OCI-LY3 (cell line): Measurements from ENCODE around the gene ABCG1.
"Not testable (repeated sequence)": the region's sequence is repeated elsewhere in the genome, so short reads cannot be mapped to it uniquely, and the experiment has no call there.

Source experiments
- H2AFZ ChIP-seq: fragments of 200-600, 300-600 bp; shearing (Covaris generic); 2 replicates; pipeline ENCODE4 v1.6.0; 2014; ENCODE audit warnings: antibody characterized with exemption, low read depth, low read length
- H3K27ac ChIP-seq: fragments of 200-600, 300-600 bp; sonication (generic); 2 replicates; pipeline ENCODE4 v1.5.1; 2014; ENCODE audit warnings: mild to moderate bottlenecking, low read length, moderate library complexity, mixed read lengths
- H3K27me3 ChIP-seq: fragments of 200-600, 300-600 bp; sonication (generic); 2 replicates; pipeline ENCODE4 v1.6.1; 2014; ENCODE audit warnings: low read depth, low read length, mixed read lengths
- H3K36me3 ChIP-seq: fragments of 200-600, 300-600 bp; sonication (generic); replicated peaks from 2 replicates; pipeline ENCODE3; 2014; ENCODE audit warnings: low read depth, low read length, mixed read lengths
- H3K4me1 ChIP-seq: fragments of 300-600, 200-600 bp; sonication (generic); 2 replicates; pipeline ENCODE4 v1.6.1; 2014; ENCODE audit warnings: low read length, mixed read lengths
- H3K4me2 ChIP-seq: fragments of 200-600, 300-600 bp; sonication (generic); 2 replicates; pipeline ENCODE4 v1.6.1; 2014; ENCODE audit warnings: low read length, mixed read lengths
- H3K4me3 ChIP-seq: fragments of 300-600, 200-600 bp; sonication (generic); 2 replicates; pipeline ENCODE4 v1.5.1; 2014; ENCODE audit warnings: antibody characterized with exemption, mild to moderate bottlenecking, low read length, moderate library complexity
- H3K79me2 ChIP-seq: fragments of 300-600, 200-600 bp; shearing (Covaris generic); 2 replicates; pipeline ENCODE4 v1.6.1; 2014; ENCODE audit warnings: mild to moderate bottlenecking, low read length, mixed read lengths
- H3K9ac ChIP-seq: fragments of 300-600, 200-600 bp; shearing (Covaris generic); 2 replicates; pipeline ENCODE4 v1.6.0; 2014; ENCODE audit warnings: mild to moderate bottlenecking, low read length, moderate library complexity
- H3K9me3 ChIP-seq: fragments of 200-600, 300-600 bp; shearing (Covaris generic); 2 replicates; pipeline ENCODE4 v1.6.1; 2014; ENCODE audit warnings: low read length, mixed read lengths; ENCODE audit not compliant: insufficient read depth
- H4K20me1 ChIP-seq: fragments of 200-600, 300-600 bp; sonication (generic); 2 replicates; pipeline ENCODE4 v1.6.1; 2016; ENCODE audit warnings: low read length, mixed read lengths; ENCODE audit not compliant: insufficient read depth
- EZH2phosphoT487 ChIP-seq: fragments of 200-600 bp; shearing (Covaris generic); IDR thresholded peaks from 2 replicates; pipeline ENCODE4 v1.6.1; 2018; ENCODE audit warnings: antibody characterized with exemption, mixed run types, low read depth
- TF ChIP-seq, protein P1 (sequence below): fragments of 200-600, 300-600 bp; sonication (generic); IDR thresholded peaks from 2 replicates; pipeline ENCODE4 v1.5.1; 2014; ENCODE audit warnings: antibody characterized with exemption, low read length, low read depth

Gene ABCG1

DNA sequence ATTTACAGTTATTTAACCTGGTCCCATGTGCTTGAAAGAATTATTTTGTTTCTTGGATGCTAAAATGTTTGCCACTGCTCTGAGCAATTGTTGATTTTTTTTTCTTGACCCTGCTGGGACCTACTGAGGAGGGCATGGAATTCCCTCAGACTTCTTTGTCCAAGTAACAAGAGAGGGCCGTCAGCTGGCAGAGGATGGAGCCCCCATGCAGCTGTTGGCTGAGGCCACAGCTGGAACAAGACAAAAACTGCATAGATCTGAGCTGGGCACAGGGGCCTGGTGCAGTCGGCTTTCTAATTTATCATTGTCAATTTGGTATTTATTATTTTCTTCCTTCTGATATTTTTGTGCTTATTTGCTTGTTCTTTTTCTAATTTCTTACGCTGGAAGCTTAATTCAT, 39.6 kb upstream of the ABCG1 start:
- Histone ChIP-seq H3K27ac (no peak overlapping the region), H4K20me1 (no peaks in the 10 kb centered on the region), H3K4me3 (no peak overlapping the region), H3K4me2 (no peak overlapping the region), H3K27me3 (peaks cover 3% of the 10 kb centered on the region; the same call in 1 of the 2 replicates), H3K79me2 (no peaks in the 10 kb centered on the region), H2AFZ (no peak overlapping the region), H3K9ac (no peak overlapping the region), H3K9me3 (no peaks in the 10 kb centered on the region), H3K4me1 (no peaks in the 10 kb centered on the region), H3K36me3 (no peaks in the 10 kb centered on the region)
- TF ChIP-seq, protein P1, sequence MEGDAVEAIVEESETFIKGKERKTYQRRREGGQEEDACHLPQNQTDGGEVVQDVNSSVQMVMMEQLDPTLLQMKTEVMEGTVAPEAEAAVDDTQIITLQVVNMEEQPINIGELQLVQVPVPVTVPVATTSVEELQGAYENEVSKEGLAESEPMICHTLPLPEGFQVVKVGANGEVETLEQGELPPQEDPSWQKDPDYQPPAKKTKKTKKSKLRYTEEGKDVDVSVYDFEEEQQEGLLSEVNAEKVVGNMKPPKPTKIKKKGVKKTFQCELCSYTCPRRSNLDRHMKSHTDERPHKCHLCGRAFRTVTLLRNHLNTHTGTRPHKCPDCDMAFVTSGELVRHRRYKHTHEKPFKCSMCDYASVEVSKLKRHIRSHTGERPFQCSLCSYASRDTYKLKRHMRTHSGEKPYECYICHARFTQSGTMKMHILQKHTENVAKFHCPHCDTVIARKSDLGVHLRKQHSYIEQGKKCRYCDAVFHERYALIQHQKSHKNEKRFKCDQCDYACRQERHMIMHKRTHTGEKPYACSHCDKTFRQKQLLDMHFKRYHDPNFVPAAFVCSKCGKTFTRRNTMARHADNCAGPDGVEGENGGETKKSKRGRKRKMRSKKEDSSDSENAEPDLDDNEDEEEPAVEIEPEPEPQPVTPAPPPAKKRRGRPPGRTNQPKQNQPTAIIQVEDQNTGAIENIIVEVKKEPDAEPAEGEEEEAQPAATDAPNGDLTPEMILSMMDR: no peak
- no peak for TF ChIP-seq EZH2phosphoT487

DNA sequence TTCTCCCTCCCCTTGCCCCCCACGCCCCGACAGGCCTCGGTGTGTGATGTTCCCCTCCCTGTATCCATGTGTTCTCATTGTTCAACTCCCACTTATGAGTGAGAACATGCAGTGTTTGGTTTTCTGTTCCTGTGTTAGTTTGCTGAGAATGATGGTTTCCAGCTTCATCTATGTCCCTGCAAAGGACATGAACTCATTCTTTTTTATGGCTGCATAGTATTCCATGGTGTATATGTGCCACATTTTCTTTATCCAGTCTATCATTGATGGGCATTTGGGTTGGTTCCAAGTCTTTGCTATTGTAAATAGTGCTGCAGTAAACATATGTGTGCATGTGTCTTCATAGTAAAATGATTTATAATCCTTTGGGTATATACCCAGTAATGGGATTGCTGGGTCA, 38.9 kb upstream of the ABCG1 start:
- H3K36me3 ChIP-seq, H3K4me2 ChIP-seq, H4K20me1 ChIP-seq, H3K4me3 ChIP-seq, H3K27ac ChIP-seq, H3K79me2 ChIP-seq, H3K27me3 ChIP-seq, H3K9ac ChIP-seq, H3K4me1 ChIP-seq, H2AFZ ChIP-seq, H3K9me3 ChIP-seq: not testable (repeated sequence)

DNA sequence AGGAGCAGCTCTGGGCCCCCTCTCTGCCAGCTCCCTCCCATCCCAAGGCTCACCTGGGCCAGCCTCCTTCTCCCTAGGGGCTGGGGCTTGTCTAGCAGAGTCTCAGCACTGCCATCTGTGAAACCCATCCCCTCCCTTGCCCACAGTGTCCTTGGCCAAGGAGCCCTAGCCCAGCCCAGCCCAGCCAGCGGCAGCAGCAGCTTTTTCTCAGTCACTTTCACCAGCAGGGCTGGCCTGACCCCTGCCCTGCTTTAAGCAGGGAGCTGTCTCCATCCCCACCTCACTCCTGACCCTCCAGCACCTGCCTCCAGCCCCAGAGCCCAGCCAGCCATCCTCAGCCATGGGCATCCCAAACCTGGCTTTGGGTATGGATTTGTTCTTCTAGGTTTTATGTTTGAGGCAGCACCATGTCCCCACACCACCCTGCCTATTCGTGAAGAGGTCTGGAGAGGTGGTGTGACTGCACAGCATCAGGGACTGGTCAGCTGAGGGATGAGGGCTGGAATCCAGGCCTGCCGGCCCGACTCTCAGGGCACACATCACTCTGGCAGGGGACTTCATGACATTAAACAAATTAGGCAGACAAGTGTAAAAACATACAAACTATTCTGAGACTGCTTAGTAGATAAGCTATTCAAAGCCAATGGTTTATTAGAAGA, 36.1 kb upstream of the ABCG1 start:
- no peak overlapping the region for H3K27ac ChIP-seq
- peaks cover 2% of the 10 kb centered on the region for H3K4me1 ChIP-seq
- no peak overlapping the region for H3K9ac ChIP-seq
- TF ChIP-seq EZH2phosphoT487: no peak
- TF ChIP-seq, protein P1: no peak
- H3K27me3 ChIP-seq: no peaks in the 10 kb centered on the region
- H3K9me3 ChIP-seq: no peaks in the 10 kb centered on the region
- no peak overlapping the region for H3K4me3 ChIP-seq
- H3K36me3 ChIP-seq: no peaks in the 10 kb centered on the region
- H3K79me2 ChIP-seq: no peaks in the 10 kb centered on the region
- no peak overlapping the region for H2AFZ ChIP-seq
- no peak overlapping the region for H3K4me2 ChIP-seq
- H4K20me1 ChIP-seq: no peaks in the 10 kb centered on the region

DNA sequence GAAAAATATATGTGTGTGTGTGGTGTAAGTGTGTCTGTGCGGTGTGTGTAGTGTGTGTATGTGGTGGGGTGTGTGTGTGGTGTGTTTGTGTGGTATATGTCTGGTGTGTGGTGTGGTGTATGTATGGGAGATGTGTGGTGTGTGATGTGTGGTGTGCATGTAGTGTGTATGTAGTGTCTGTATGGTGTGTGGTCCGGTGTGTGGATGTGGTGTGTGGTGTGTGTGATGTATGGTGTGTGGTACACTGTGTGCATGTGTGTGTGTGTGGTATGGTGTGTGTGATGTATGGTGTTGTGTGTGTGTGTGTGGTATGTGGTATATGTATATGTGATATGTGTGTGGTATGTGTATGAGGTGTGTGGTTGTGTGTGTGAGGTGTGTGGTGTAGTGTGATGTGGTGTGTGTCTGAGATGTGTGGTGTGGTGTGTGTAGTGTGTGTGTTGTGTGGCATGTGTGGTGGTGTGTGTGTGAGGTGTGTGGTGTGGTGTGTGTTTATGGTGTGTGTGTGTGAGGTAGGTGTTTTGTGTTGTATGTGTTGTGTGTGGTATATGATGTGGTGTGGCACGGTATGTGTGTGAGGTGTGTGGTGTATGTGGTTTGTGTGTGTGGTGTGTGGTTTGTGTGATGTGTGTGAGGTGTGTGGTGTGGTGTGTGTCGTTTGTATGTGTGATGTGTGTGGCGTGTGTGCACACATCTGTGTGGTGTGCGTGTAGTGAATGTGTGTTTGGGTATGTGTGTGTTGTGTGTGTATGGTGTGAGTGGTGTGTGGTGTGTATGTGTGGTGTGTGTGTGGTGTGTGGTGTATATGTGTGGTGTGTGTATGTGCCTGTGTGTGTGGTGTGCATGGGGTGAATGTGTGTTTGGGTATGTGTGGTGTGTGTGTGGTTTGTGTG, 35.3 kb upstream of the ABCG1 start:
- Histone ChIP-seq H3K9ac (no peak overlapping the region), H3K4me3 (no peak overlapping the region), H3K27me3 (no peaks in the 10 kb centered on the region)

More for the DNA sequence above, 35.3 kb upstream of the ABCG1 start:
- Histone ChIP-seq H3K79me2 (no peaks in the 10 kb centered on the region), H3K36me3 (no peaks in the 10 kb centered on the region), H4K20me1 (no peaks in the 10 kb centered on the region), H3K9me3 (no peaks in the 10 kb centered on the region), H3K27ac (no peak overlapping the region), H3K4me2 (no peak overlapping the region), H2AFZ (no peak overlapping the region), H3K4me1 (peaks cover 10% of the 10 kb centered on the region)
- TF ChIP-seq, protein P1: no peak
- no peak for TF ChIP-seq EZH2phosphoT487
